ENCODE data around the gene RBM8A. TPM values are rescaled to one million over a fixed set of nuclear protein-coding genes. Genes with fewer than 3 reads are reported as not detected.

RBM8A gene
- total RNA-seq, 3 donors from 2014 or later (not counting 1 experiment from before 2014, with no cell fraction given) = 172 to 204 (median 200) TPM

GRCh38 chr1:145886816-145887215 is 40.5 kb downstream of the RBM8A start:
- Mint-ChIP-seq H3K36me3 (no peaks in the 10 kb centered on the region), H3K27me3 (ENCODE audit: low read depth in 2 of 2) (peaks cover 10 to 15% of the 10 kb centered on the region in 2 donors), H3K4me1 (peaks cover 4 to 12% of the 10 kb centered on the region in 2 donors), H3K4me3 (peak overlapping the region; percentile 71), H3K27ac (no peak overlapping the region), H3K9me3 (no peaks in the 10 kb centered on the region)
- H3K27me3 ChIP-seq (ENCODE audit: control insufficient read depth, insufficient read depth, low read length) = peaks cover 11% of the 10 kb centered on the region
- TF ChIP-seq CTCF (IDR thresholded peaks at IDR 0.05) = no peak
- intact Hi-C loops (cut with micrococcal nuclease) = no loop called here
- ATAC-seq (no peak), DNase-seq (no peak)
- H3K36me3 ChIP-seq (ENCODE audit: control insufficient read depth, insufficient read depth, low read length) = no peaks in the 10 kb centered on the region
- H3K4me1 ChIP-seq (ENCODE audit: control insufficient read depth, insufficient read depth, low read length) = peaks cover 16% of the 10 kb centered on the region
- H3K27ac ChIP-seq (ENCODE audit: low read length) = no peak overlapping the region
- WGBS (ENCODE audit: insufficient coverage) = 81% methylated on average over 8 of the region's 8 CpGs
- no peaks in the 10 kb centered on the region for H3K9me3 ChIP-seq (ENCODE audit: control insufficient read depth, insufficient read depth, low read length)
- H3K4me3 ChIP-seq (ENCODE audit: low read length) = no peak overlapping the region

- ATAC-seq (no peak), DNase-seq (no peak)
- peaks cover 4 to 12% of the 10 kb centered on the region in 2 donors for H3K4me1 Mint-ChIP-seq
- WGBS (ENCODE audit: insufficient coverage) = 59% methylated on average over 10 of the region's 11 CpGs
- H3K4me1 ChIP-seq (ENCODE audit: control insufficient read depth, insufficient read depth, low read length) = peaks cover 16% of the 10 kb centered on the region
- H3K27ac Mint-ChIP-seq = no peak overlapping the region
- no peaks in the 10 kb centered on the region for H3K9me3 Mint-ChIP-seq
- no peaks in the 10 kb centered on the region for H3K36me3 Mint-ChIP-seq
- peak overlapping the region; percentile 52 for H3K4me3 Mint-ChIP-seq
- H3K36me3 ChIP-seq (ENCODE audit: control insufficient read depth, insufficient read depth, low read length) = no peaks in the 10 kb centered on the region
- peaks cover 11% of the 10 kb centered on the region for H3K27me3 ChIP-seq (ENCODE audit: control insufficient read depth, insufficient read depth, low read length)
- no peak for TF ChIP-seq CTCF (IDR thresholded peaks at IDR 0.05)
- intact Hi-C loops (cut with micrococcal nuclease) = no loop called here
- H3K9me3 ChIP-seq (ENCODE audit: control insufficient read depth, insufficient read depth, low read length) = no peaks in the 10 kb centered on the region
- peaks cover 10 to 16% of the 10 kb centered on the region in 2 donors for H3K27me3 Mint-ChIP-seq (ENCODE audit: low read depth in 2 of 2)
- no peak overlapping the region for H3K27ac ChIP-seq (ENCODE audit: low read length)
- H3K4me3 ChIP-seq (ENCODE audit: low read length) = no peak overlapping the region
Observed at GRCh38 chr1:145886390-145886789, 40.9 kb downstream of the RBM8A start.

- H3K36me3 ChIP-seq (ENCODE audit: control insufficient read depth, insufficient read depth, low read length) = no peaks in the 10 kb centered on the region
- peaks cover 11% of the 10 kb centered on the region for H3K27me3 ChIP-seq (ENCODE audit: control insufficient read depth, insufficient read depth, low read length)
- Mint-ChIP-seq H3K9me3 (no peaks in the 10 kb centered on the region), H3K4me3 (peak within 1 kb of the TSS; percentile 52), H3K27ac (peak within 1 kb of the TSS in 1 of 2 donors; percentile 6), H3K27me3 (ENCODE audit: low read depth in 2 of 2) (peaks cover 10 to 18% of the 10 kb centered on the region in 2 donors), H3K4me1 (peaks cover 4 to 12% of the 10 kb centered on the region in 2 donors), H3K36me3 (no peaks in the 10 kb centered on the region)
- ATAC-seq (peak; percentile 98 to 99 (median 98)), DNase-seq (peak; percentile 82 to 91)
- WGBS (ENCODE audit: insufficient coverage) = 1% methylated on average over 36 of the region's 36 CpGs
- peaks cover 16% of the 10 kb centered on the region for H3K4me1 ChIP-seq (ENCODE audit: control insufficient read depth, insufficient read depth, low read length)
- TF ChIP-seq CTCF (IDR thresholded peaks at IDR 0.05) = no peak
- no peaks in the 10 kb centered on the region for H3K9me3 ChIP-seq (ENCODE audit: control insufficient read depth, insufficient read depth, low read length)
- peak within 1 kb of the TSS; percentile 76 for H3K4me3 ChIP-seq (ENCODE audit: low read length)
- intact Hi-C loops (cut with micrococcal nuclease) = loop anchor here (1.0 kb wide), 1 partner anchor 33 kb away; no protein-coding TSS in a partner anchor
- H3K27ac ChIP-seq (ENCODE audit: low read length) = no peak within 1 kb of the TSS
Observed at GRCh38 chr1:145885738-145886287, 41.5 kb downstream of the RBM8A start, which contains the start of gene ANKRD35. Gene ANKRD35 (minus strand): TSS chr1:145885866. CDS start chr1:145885758, 108 bp downstream.
